T-helper 2 cell treated with Interferon-gamma antibody and Interleukin-4, amounts not matched to agents 5 μg/mL and 100 μg/mL, for 36 hours (primary cell): ENCODE data around the gene OR5J2.
"Not testable (repeated sequence)": the region's sequence is repeated elsewhere in the genome, so short reads cannot be mapped to it uniquely, and the experiment has no call there.

Experiments used
- DNase-seq: peaks from one replicate; pipeline ENCODE4 v3.0.0; 2021; ENCODE audit warnings: low spot score
- H3K27ac Mint-ChIP-seq: one replicate; pipeline ENCODE4 v1.8.0; 2021; ENCODE audit warnings: mild to moderate bottlenecking, mixed read lengths
- H3K27me3 Mint-ChIP-seq: one replicate; pipeline ENCODE4 v1.8.0; 2021; ENCODE audit warnings: low read depth, mixed read lengths
- H3K36me3 Mint-ChIP-seq: one replicate; pipeline ENCODE4 v1.8.0; 2021; ENCODE audit warnings: low read depth, mixed read lengths
- H3K4me1 Mint-ChIP-seq: one replicate; pipeline ENCODE4 v1.8.0; 2021; ENCODE audit warnings: low read depth, mixed read lengths
- H3K4me3 Mint-ChIP-seq: one replicate; pipeline ENCODE4 v1.8.0; 2022; ENCODE audit warnings: mild to moderate bottlenecking, moderate library complexity, mixed read lengths
- H3K9me3 Mint-ChIP-seq: one replicate; pipeline ENCODE4 v1.8.0; 2021; ENCODE audit warnings: mixed read lengths

The OR5J2 gene

GRCh38 chr11:56176318-56176717 is at the start of gene OR5J2:
TSS of gene OR5J2 (plus strand) at chr11:56176618. CDS start at chr11:56176618, 0 bp downstream.
- H3K4me3 Mint-ChIP-seq, result no peak within 1 kb of the TSS
- no peak within 1 kb of the TSS for H3K27ac Mint-ChIP-seq
- H3K27me3 Mint-ChIP-seq, result no peaks in the 10 kb centered on the region
- H3K9me3 Mint-ChIP-seq, result peaks cover 41% of the 10 kb centered on the region
- DNase-seq, result no peak
- H3K36me3 Mint-ChIP-seq, result no peaks in the 10 kb centered on the region
- no peaks in the 10 kb centered on the region for H3K4me1 Mint-ChIP-seq

GRCh38 chr11:56140151-56140661 is 36.2 kb upstream of the OR5J2 start, which contains the start of gene OR8J3:
TSS of gene OR8J3 (minus strand) at chr11:56140201. CDS start at chr11:56137718, 2,483 bp downstream.
- Mint-ChIP-seq H3K27me3 (no peaks in the 10 kb centered on the region), H3K4me1 (no peaks in the 10 kb centered on the region), H3K36me3 (no peaks in the 10 kb centered on the region), H3K4me3 (no peak within 1 kb of the TSS), H3K9me3 (peaks cover 50% of the 10 kb centered on the region), H3K27ac (no peak within 1 kb of the TSS)
- DNase-seq, result no peak

- not testable (repeated sequence) for H3K4me3 Mint-ChIP-seq, H3K27ac Mint-ChIP-seq, H3K36me3 Mint-ChIP-seq, H3K27me3 Mint-ChIP-seq, DNase-seq, H3K4me1 Mint-ChIP-seq
- peaks cover 48% of the 10 kb centered on the region for H3K9me3 Mint-ChIP-seq
Measured at GRCh38 chr11:56143681-56144080, 32.7 kb upstream of the OR5J2 start.

- no peaks in the 10 kb centered on the region for H3K27me3 Mint-ChIP-seq
Measured at GRCh38 chr11:56151376-56151775, 25.0 kb upstream of the OR5J2 start.

GRCh38 chr11:56152333-56152732 is 24.1 kb upstream of the OR5J2 start:
- no peaks in the 10 kb centered on the region for H3K27me3 Mint-ChIP-seq
- no peaks in the 10 kb centered on the region for H3K4me1 Mint-ChIP-seq
- no peaks in the 10 kb centered on the region for H3K36me3 Mint-ChIP-seq
- no peak for DNase-seq
- H3K9me3 Mint-ChIP-seq, result peaks cover 57% of the 10 kb centered on the region
- H3K27ac Mint-ChIP-seq, result no peak overlapping the region
- no peak overlapping the region for H3K4me3 Mint-ChIP-seq

More at GRCh38 chr11:56151376-56151775, 25.0 kb upstream of the OR5J2 start:
- Mint-ChIP-seq H3K36me3 (no peaks in the 10 kb centered on the region), H3K27ac (no peak overlapping the region), H3K4me3 (no peak overlapping the region), H3K9me3 (peaks cover 58% of the 10 kb centered on the region), H3K4me1 (no peaks in the 10 kb centered on the region)
- no peak for DNase-seq

- no peaks in the 10 kb centered on the region for H3K27me3 Mint-ChIP-seq
- H3K9me3 Mint-ChIP-seq, result peaks cover 46% of the 10 kb centered on the region
- no peak for DNase-seq
- H3K36me3 Mint-ChIP-seq, result no peaks in the 10 kb centered on the region
- no peak within 1 kb of the TSS for H3K27ac Mint-ChIP-seq
- no peaks in the 10 kb centered on the region for H3K4me1 Mint-ChIP-seq
- H3K4me3 Mint-ChIP-seq, result no peak within 1 kb of the TSS
Measured at GRCh38 chr11:56160217-56160616, 16.2 kb upstream of the OR5J2 start, which contains the start of gene OR8K5. TSS of gene OR8K5 (minus strand) at chr11:56160317. CDS start at chr11:56160317, 0 bp downstream.

- Mint-ChIP-seq H3K27me3 (no peaks in the 10 kb centered on the region), H3K9me3 (peaks cover 46% of the 10 kb centered on the region), H3K4me3 (no peak overlapping the region), H3K27ac (no peak overlapping the region), H3K4me1 (no peaks in the 10 kb centered on the region), H3K36me3 (no peaks in the 10 kb centered on the region)
- DNase-seq, result no peak
Measured at GRCh38 chr11:56163804-56164203, 12.6 kb upstream of the OR5J2 start.

- no peaks in the 10 kb centered on the region for H3K4me1 Mint-ChIP-seq
- H3K27me3 Mint-ChIP-seq, result no peaks in the 10 kb centered on the region
- no peaks in the 10 kb centered on the region for H3K36me3 Mint-ChIP-seq
- DNase-seq, result no peak
- H3K9me3 Mint-ChIP-seq, result peaks cover 40% of the 10 kb centered on the region
- H3K4me3 Mint-ChIP-seq, result no peak overlapping the region
- H3K27ac Mint-ChIP-seq, result no peak overlapping the region
Measured at GRCh38 chr11:56172256-56172830, 4.1 kb upstream of the OR5J2 start.

GRCh38 chr11:56183459-56183858 is 7.0 kb downstream of the OR5J2 start:
- Mint-ChIP-seq H3K4me3 (no peak overlapping the region), H3K36me3 (no peaks in the 10 kb centered on the region), H3K27me3 (no peaks in the 10 kb centered on the region), H3K9me3 (peaks cover 50% of the 10 kb centered on the region), H3K4me1 (no peaks in the 10 kb centered on the region), H3K27ac (no peak overlapping the region)
- no peak for DNase-seq

- Mint-ChIP-seq H3K27ac (no peak overlapping the region), H3K4me1 (no peaks in the 10 kb centered on the region), H3K27me3 (no peaks in the 10 kb centered on the region), H3K4me3 (no peak overlapping the region), H3K36me3 (no peaks in the 10 kb centered on the region), H3K9me3 (peaks cover 41% of the 10 kb centered on the region)
- no peak for DNase-seq
Measured at GRCh38 chr11:56188602-56189001, 12.2 kb downstream of the OR5J2 start.

- Mint-ChIP-seq H3K36me3 (no peaks in the 10 kb centered on the region), H3K27me3 (no peaks in the 10 kb centered on the region), H3K27ac (no peak overlapping the region)
Measured at GRCh38 chr11:56196705-56197104, 20.3 kb downstream of the OR5J2 start.

GRCh38 chr11:56197367-56197766 is 20.9 kb downstream of the OR5J2 start:
- Mint-ChIP-seq H3K4me1 (no peaks in the 10 kb centered on the region), H3K27ac (no peak overlapping the region), H3K27me3 (no peaks in the 10 kb centered on the region), H3K36me3 (no peaks in the 10 kb centered on the region), H3K4me3 (no peak overlapping the region), H3K9me3 (peaks cover 17% of the 10 kb centered on the region)
- DNase-seq, result no peak

More at GRCh38 chr11:56196705-56197104, 20.3 kb downstream of the OR5J2 start:
- Mint-ChIP-seq H3K4me3 (no peak overlapping the region), H3K4me1 (no peaks in the 10 kb centered on the region), H3K9me3 (peaks cover 19% of the 10 kb centered on the region)
- DNase-seq, result no peak

- Mint-ChIP-seq H3K4me1 (no peaks in the 10 kb centered on the region), H3K4me3 (no peak overlapping the region), H3K27me3 (no peaks in the 10 kb centered on the region), H3K9me3 (peaks cover 44% of the 10 kb centered on the region), H3K27ac (no peak overlapping the region), H3K36me3 (no peaks in the 10 kb centered on the region)
- DNase-seq, result no peak
Measured at GRCh38 chr11:56207790-56208189, 31.4 kb downstream of the OR5J2 start.

GRCh38 chr11:56214537-56214936 is 38.1 kb downstream of the OR5J2 start:
- Mint-ChIP-seq H3K9me3 (peaks cover 52% of the 10 kb centered on the region), H3K36me3 (no peaks in the 10 kb centered on the region), H3K4me3 (no peak overlapping the region), H3K27me3 (no peaks in the 10 kb centered on the region), H3K27ac (no peak overlapping the region), H3K4me1 (no peaks in the 10 kb centered on the region)
- no peak for DNase-seq

GRCh38 chr11:56219735-56220134 is 43.3 kb downstream of the OR5J2 start:
- DNase-seq, H3K27ac Mint-ChIP-seq, H3K4me1 Mint-ChIP-seq, H3K36me3 Mint-ChIP-seq, H3K4me3 Mint-ChIP-seq, H3K27me3 Mint-ChIP-seq: not testable (repeated sequence)
- H3K9me3 Mint-ChIP-seq, result peaks cover 47% of the 10 kb centered on the region
